ENCODE data around the gene IL22RA1. TPM values are rescaled to one million over a fixed set of nuclear protein-coding genes. Genes with fewer than 3 reads are reported as not detected.

Gene IL22RA1
- total RNA-seq, 1 experiment from 2014 or later = 0.13 TPM

GRCh38 chr1:24074817-24075589, 67.9 kb downstream of the IL22RA1 start:
- no CpG with 5 or more reads among the region's 15 CpGs for WGBS (ENCODE audit: extremely low coverage, insufficient read length, low lambda C conversion rate)
- no peak overlapping the region for H2BK15ac ChIP-seq (ENCODE audit: low read depth, low read length)
- H3K9ac ChIP-seq (ENCODE audit: extremely low read depth, insufficient read length, low read length) = no peak overlapping the region
- H3K27me3 ChIP-seq (ENCODE audit: insufficient read depth, low read length) = no peaks in the 10 kb centered on the region
- H3K4me2 ChIP-seq (ENCODE audit: insufficient read depth, insufficient read length, low read length) = no peak overlapping the region
- H3T11ph ChIP-seq (ENCODE audit: low read length) = no peak overlapping the region
- TF ChIP-seq CTCF (conservative IDR thresholded peaks at IDR 0.05) = no peak
- no peak overlapping the region for H3K56ac ChIP-seq (ENCODE audit: insufficient read length, low read depth, low read length)
- no peak overlapping the region for H3K14ac ChIP-seq (ENCODE audit: insufficient read depth, low read length)
- Mint-ChIP-seq H3K4me3 (no peak overlapping the region; a peak in 1 of 5 replicates), H3K27me3 (ENCODE audit: low read depth) (peaks cover 1% of the 10 kb centered on the region; the same call in 1 of the 2 replicates), H3K36me3 (ENCODE audit: insufficient read depth in 1 of 3, low read depth in 3 of 3) (no peaks in the 10 kb centered on the region), H3K9me3 (no peaks in the 10 kb centered on the region; a peak in 1 of 5 replicates), H3K4me1 (peaks cover 8 to 32% of the 10 kb centered on the region in 2 experiments), H3K27ac (peak overlapping the region in 1 of 3 experiments; percentile 52; a peak in 1 of 7 replicates)
- no peaks in the 10 kb centered on the region for H3K23me2 ChIP-seq (ENCODE audit: insufficient read length, low read depth, low read length, poor library complexity, severe bottlenecking)
- no peak overlapping the region for H2AK5ac ChIP-seq (ENCODE audit: insufficient read length, low read length)
- no peaks in the 10 kb centered on the region for H3K9me3 ChIP-seq (ENCODE audit: control insufficient read depth, low read depth, low read length)
- no peak overlapping the region for H3K4ac ChIP-seq (ENCODE audit: low read depth, low read length)
- H3K79me2 ChIP-seq (ENCODE audit: insufficient read depth, low read length) = no peaks in the 10 kb centered on the region
- no peak overlapping the region for H2BK120ac ChIP-seq (ENCODE audit: low read depth, low read length, poor library complexity, severe bottlenecking)
- no peak overlapping the region for H2BK12ac ChIP-seq (ENCODE audit: insufficient read length, low read depth, low read length)
- H3K23ac ChIP-seq (ENCODE audit: insufficient read length, low read depth, low read length) = no peak overlapping the region
- H4K8ac ChIP-seq (replicated peaks; ENCODE audit: insufficient read length, low read depth, low read length) = no peak overlapping the region
- no peak overlapping the region for H3K27ac ChIP-seq (ENCODE audit: insufficient read length, low read depth, low read length)
- no peaks in the 10 kb centered on the region for H3K79me1 ChIP-seq (ENCODE audit: insufficient read depth, low read depth, low read length, poor library complexity, severe bottlenecking)
- no peak for DNase-seq
- H2BK5ac ChIP-seq (ENCODE audit: insufficient read length, low read length) = no peak overlapping the region
- H2BK20ac ChIP-seq (ENCODE audit: low read depth, low read length, poor library complexity, severe bottlenecking) = no peak overlapping the region
- H4K91ac ChIP-seq (ENCODE audit: insufficient read length, low read depth, low read length) = no peak overlapping the region
- no peak overlapping the region for H4K5ac ChIP-seq (ENCODE audit: insufficient read length, low read depth, low read length)
- H4K20me1 ChIP-seq (ENCODE audit: control insufficient read depth, insufficient read depth, insufficient read length) = no peaks in the 10 kb centered on the region
- no peak overlapping the region for H3K18ac ChIP-seq (ENCODE audit: insufficient read length, low read depth, low read length)
- no peak overlapping the region for H2AFZ ChIP-seq (ENCODE audit: low read length)
- peaks cover 8% of the 10 kb centered on the region; the same call in 1 of the 2 replicates for H3K4me1 ChIP-seq (ENCODE audit: insufficient read depth, low read length)

All from H9 (cell line).